B cell (primary cell): ENCODE measurements around the gene ACOT11. TPM values are rescaled to one million over a fixed set of nuclear protein-coding genes. Genes with fewer than 3 reads are reported as not detected.

ENCODE experiments used
- ATAC-seq: fragments of 200-7000 bp; cut with Tn5 transposase; one replicate; pipeline ENCODE4 v1.10.0; 2021; ENCODE audit warnings: low read depth, mild to moderate bottlenecking, moderate number of reproducible peaks, moderate library complexity
- CTCF ChIA-PET: fragments of 350-600 bp; sonication (Branson Sonifier 250); formaldehyde crosslinking; loops from one replicate; lab custom pipeline; 2021; ENCODE audit warnings: antibody characterized with exemption, inconsistent platforms; lab: Charles Lee
- POLR2A ChIA-PET: fragments of 350-600 bp; sonication (Branson Sonifier 250); formaldehyde crosslinking; loops from one replicate; lab custom pipeline; 2021; ENCODE audit warnings: antibody characterized with exemption; lab: Charles Lee
- DNase-seq: peaks from one replicate; pipeline ENCODE4 v3.0.0; 2013
- H2AFZ ChIP-seq: 2 replicates; pipeline ENCODE4 v1.6.1; 2012; ENCODE audit warnings: mild to moderate bottlenecking, low read depth, low read length; ENCODE audit not compliant: insufficient read depth, poor library complexity, severe bottlenecking
- H3K27ac ChIP-seq, 2 donors: 1 replicate in 1 of 2; 2 replicates in 1 of 2; pipeline ENCODE4 v1.5.1; 2012 to 2013; ENCODE audit warnings: low read length in 2 of 2, mild to moderate bottlenecking in 2 of 2, moderate library complexity in 1 of 2
- H3K27me3 ChIP-seq, 4 experiments: fragments of 200-600 bp in 1 of 4; sonication (generic) in 1 of 4; replicated peaks in 1 of 4; 1 replicate in 2 of 4; 2 replicates in 2 of 4; pipeline versions ENCODE4 v1.6.1 to v1.7.0; 2013 to 2016; ENCODE audit warnings: low read length in 3 of 4, mild to moderate bottlenecking in 2 of 4, mixed read lengths in 1 of 4, moderate library complexity in 1 of 4; ENCODE audit not compliant: insufficient read depth in 4 of 4, control insufficient read depth in 3 of 4; ENCODE audit errors: control extremely low read depth in 1 of 4
- H3K36me3 ChIP-seq, 2 experiments: replicated peaks in 1 of 2; 1 replicate in 1 of 2; 2 replicates in 1 of 2; pipeline versions ENCODE4 v1.6.1 to v1.7.1; 2013; ENCODE audit warnings: low read length in 1 of 2; ENCODE audit not compliant: insufficient read depth in 2 of 2, control insufficient read depth in 1 of 2; ENCODE audit errors: control extremely low read depth in 1 of 2, extremely low read depth in 1 of 2
- H3K4me1 ChIP-seq, 2 donors: fragments of 200-600 bp in 1 of 2; sonication (generic) in 1 of 2; 1 replicate in 1 of 2; 2 replicates in 1 of 2; pipeline versions ENCODE4 v1.5.1 to v1.6.1; 2013 to 2017; ENCODE audit warnings: low read length in 2 of 2; ENCODE audit not compliant: control insufficient read depth in 2 of 2, insufficient read depth in 2 of 2
- H3K4me2 ChIP-seq: replicated peaks from 2 replicates; pipeline ENCODE3; 2012; ENCODE audit warnings: mild to moderate bottlenecking, low read depth, low read length; ENCODE audit not compliant: poor library complexity, severe bottlenecking
- H3K4me3 ChIP-seq, 5 experiments: fragments of 200-600 bp in 1 of 5; sonication (generic) in 1 of 5; 1 replicate in 3 of 5; 2 replicates in 2 of 5; pipeline versions ENCODE4 v1.5.1 to v1.7.0; 2011 to 2016; ENCODE audit warnings: low read length in 4 of 5, mild to moderate bottlenecking in 4 of 5, low read depth in 2 of 5, control low read depth in 1 of 5, moderate library complexity in 1 of 5; ENCODE audit not compliant: insufficient read depth in 1 of 5; ENCODE audit errors: control extremely low read depth in 1 of 5, extremely low read depth in 1 of 5
- H3K79me2 ChIP-seq: fragments of 200-600 bp; sonication (generic); one replicate; pipeline ENCODE4 v1.6.0; 2016; ENCODE audit warnings: low read length; ENCODE audit not compliant: control insufficient read depth, insufficient read depth
- H3K9ac ChIP-seq: fragments of 200-600 bp; sonication (generic); 2 replicates; pipeline ENCODE4 v1.6.1; 2017; ENCODE audit warnings: mild to moderate bottlenecking, low read length, moderate library complexity
- H3K9me3 ChIP-seq, 3 donors: one replicate each; pipeline versions ENCODE4 v1.6.1 to v1.7.1; 2013; ENCODE audit warnings: low read length in 2 of 3; ENCODE audit not compliant: control insufficient read depth in 2 of 3, insufficient read depth in 1 of 3; ENCODE audit errors: control extremely low read depth in 1 of 3
- H4K20me1 ChIP-seq: 2 replicates; pipeline ENCODE4 v1.6.0; 2012; ENCODE audit warnings: mild to moderate bottlenecking, low read length; ENCODE audit not compliant: insufficient read depth, control insufficient read depth, poor library complexity, severe bottlenecking
- H3K27ac Mint-ChIP-seq: one replicate; pipeline ENCODE4 v1.8.0; 2021; ENCODE audit warnings: mixed read lengths
- H3K27me3 Mint-ChIP-seq: one replicate; pipeline ENCODE4 v1.8.0; 2021; ENCODE audit warnings: mixed read lengths
- H3K4me1 Mint-ChIP-seq: one replicate; pipeline ENCODE4 v1.8.0; 2021; ENCODE audit warnings: mixed read lengths
- H3K4me3 Mint-ChIP-seq: one replicate; pipeline ENCODE4 v1.8.0; 2021; ENCODE audit warnings: mixed read lengths
- H3K9me3 Mint-ChIP-seq: one replicate; pipeline ENCODE4 v1.8.0; 2022; ENCODE audit warnings: mixed read lengths; ENCODE audit not compliant: insufficient read depth
- EZH2 ChIP-seq: IDR thresholded peaks from 2 replicates; pipeline ENCODE4 v1.6.1; 2012; ENCODE audit warnings: borderline replicate concordance, low read depth, mild to moderate bottlenecking, moderate library complexity, low read length; ENCODE audit not compliant: insufficient read depth, poor library complexity, severe bottlenecking
- WGBS: methylation state at CpG from one replicate; pipeline ENCODE4 v1.1.5; 2013; ENCODE audit warnings: missing lambda C conversion rate; ENCODE audit not compliant: insufficient coverage; 5-methylcytosine and 5-hydroxymethylcytosine counted together
- intact Hi-C: fragments of 100-400 bp; cut with micrococcal nuclease; formaldehyde crosslinking; loops from one replicate; pipeline ENCODE4 v1.10.0; 2022
- polyA plus RNA-seq: library from polyadenylated mRNA; depleted of rRNA; stranded (reverse); fragments of >200 nt; gene quantifications from 2 replicates; pipeline ENCODE4 v1.2.3, GENCODE V29; 2012
- total RNA-seq, 2 donors: library from RNA; stranded (reverse); fragments of 120-200 nt in 1 of 2; gene quantifications; 1 replicate in 1 of 2; 2 replicates in 1 of 2; pipeline versions ENCODE4 v1.2.3 to v1.2.4, GENCODE V29; 2013 to 2022
- TF ChIP-seq, protein P1 (sequence below): fragments of 200-600 bp; IDR thresholded peaks from one replicate; pipeline ENCODE4 v1.8.0; 2022; ENCODE audit warnings: antibody characterized with exemption, mild to moderate bottlenecking

Gene ACOT11
- total and polyA plus RNA-seq, 2 donors (not counting 1 experiment from before 2014, with no cell fraction given) = 0.03 to 0.07 TPM

DNA sequence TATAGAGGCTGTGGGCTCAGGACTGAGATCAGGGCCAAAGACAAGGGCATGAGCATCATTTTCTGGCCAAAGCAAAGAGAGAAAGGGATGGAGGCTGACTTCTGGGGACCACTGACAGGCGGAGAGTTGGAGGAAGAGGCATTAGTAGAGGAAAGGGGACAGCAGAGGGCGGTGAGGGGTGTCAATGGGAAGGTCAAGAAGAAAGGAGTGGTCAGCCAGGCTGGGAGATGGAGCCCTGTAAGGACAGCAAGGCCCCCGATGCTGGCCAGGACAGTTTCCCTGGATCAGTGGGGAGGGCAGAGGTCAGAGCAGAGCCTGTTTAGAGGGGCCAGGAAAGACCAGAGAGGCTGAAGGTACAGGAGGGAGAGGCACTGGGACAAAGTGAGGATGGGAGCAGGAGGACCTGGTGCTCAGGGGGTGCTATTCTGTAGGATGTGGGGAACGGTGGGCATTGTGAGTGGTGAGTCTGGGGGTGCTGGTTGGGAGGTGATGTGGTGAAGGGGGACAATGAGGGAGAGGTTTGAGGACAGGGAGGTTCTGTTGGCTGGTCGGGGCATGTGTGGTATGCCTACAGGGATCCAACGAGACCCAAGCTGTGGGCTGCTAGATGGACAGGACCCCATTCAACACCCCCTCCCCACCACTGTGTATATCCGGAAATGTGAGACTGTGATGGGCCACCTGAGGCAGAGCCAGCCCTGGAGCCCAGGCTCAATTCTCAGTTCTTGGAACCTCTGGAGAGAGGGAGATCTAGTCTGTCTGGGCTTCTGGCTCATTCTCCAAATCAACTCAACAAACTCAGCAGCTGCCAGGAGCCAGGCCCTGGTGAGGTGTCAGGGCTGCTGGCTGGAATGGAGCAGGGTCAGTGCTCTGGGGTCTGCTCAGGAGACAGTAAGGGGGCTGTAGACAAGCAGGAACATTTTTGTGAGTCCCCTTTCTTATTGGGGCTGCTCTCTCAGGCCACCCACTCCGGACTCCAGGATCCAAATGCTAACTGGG lies 76.7 kb downstream of the ACOT11 start:
- Histone ChIP-seq H4K20me1 (no peaks in the 10 kb centered on the region), H3K36me3 (no peaks in the 10 kb centered on the region), H3K27ac (no peak overlapping the region), H3K9me3 (no peaks in the 10 kb centered on the region), H3K4me3 (no peak overlapping the region), H3K9ac (no peak overlapping the region), H3K79me2 (no peaks in the 10 kb centered on the region), H3K27me3 (no peaks in the 10 kb centered on the region), H2AFZ (no peak overlapping the region), H3K4me1 (no peaks in the 10 kb centered on the region), H3K4me2 (no peak overlapping the region)
- TF ChIP-seq, protein P1, sequence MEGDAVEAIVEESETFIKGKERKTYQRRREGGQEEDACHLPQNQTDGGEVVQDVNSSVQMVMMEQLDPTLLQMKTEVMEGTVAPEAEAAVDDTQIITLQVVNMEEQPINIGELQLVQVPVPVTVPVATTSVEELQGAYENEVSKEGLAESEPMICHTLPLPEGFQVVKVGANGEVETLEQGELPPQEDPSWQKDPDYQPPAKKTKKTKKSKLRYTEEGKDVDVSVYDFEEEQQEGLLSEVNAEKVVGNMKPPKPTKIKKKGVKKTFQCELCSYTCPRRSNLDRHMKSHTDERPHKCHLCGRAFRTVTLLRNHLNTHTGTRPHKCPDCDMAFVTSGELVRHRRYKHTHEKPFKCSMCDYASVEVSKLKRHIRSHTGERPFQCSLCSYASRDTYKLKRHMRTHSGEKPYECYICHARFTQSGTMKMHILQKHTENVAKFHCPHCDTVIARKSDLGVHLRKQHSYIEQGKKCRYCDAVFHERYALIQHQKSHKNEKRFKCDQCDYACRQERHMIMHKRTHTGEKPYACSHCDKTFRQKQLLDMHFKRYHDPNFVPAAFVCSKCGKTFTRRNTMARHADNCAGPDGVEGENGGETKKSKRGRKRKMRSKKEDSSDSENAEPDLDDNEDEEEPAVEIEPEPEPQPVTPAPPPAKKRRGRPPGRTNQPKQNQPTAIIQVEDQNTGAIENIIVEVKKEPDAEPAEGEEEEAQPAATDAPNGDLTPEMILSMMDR = no peak
- no peak for TF ChIP-seq EZH2
- DNase-seq = no peak
- intact Hi-C loops = no loop called here
- H3K9me3 Mint-ChIP-seq = no peaks in the 10 kb centered on the region
- no peak overlapping the region for H3K4me3 Mint-ChIP-seq
- 88% methylated on average over 4 of the region's 8 CpGs for whole genome bisulfite sequencing
- H3K4me1 Mint-ChIP-seq = no peaks in the 10 kb centered on the region
- ChIA-PET CTCF (no interaction called here), POLR2A (no interaction called here)
- no peak overlapping the region for H3K27ac Mint-ChIP-seq
- no peak for ATAC-seq
- H3K27me3 Mint-ChIP-seq = peaks cover 12% of the 10 kb centered on the region

DNA sequence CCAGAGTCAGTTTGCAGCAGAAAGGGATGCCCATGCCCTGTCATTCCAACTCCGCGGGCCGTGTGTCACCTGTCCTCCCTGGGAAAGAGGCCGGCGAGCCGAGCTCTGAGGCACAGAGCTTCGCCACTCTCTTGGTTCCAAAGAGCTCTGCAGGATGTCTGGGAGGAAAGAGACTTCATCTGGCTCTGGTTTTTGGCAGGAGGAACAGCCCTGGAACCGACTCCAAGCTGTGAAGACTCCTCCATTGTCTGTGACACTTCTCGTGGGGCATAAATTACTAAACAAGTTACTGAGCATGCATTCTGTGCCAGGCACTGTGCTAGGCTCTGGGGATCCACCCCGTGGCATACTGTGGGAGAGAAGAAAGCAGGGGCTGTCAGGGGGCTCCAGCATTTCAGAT lies 79.2 kb downstream of the ACOT11 start:
- 88% methylated on average over 9 of the region's 10 CpGs for WGBS

More for the DNA sequence above, 79.2 kb downstream of the ACOT11 start:
- H3K36me3 ChIP-seq = no peaks in the 10 kb centered on the region
- H3K27me3 ChIP-seq = no peaks in the 10 kb centered on the region
- Mint-ChIP-seq H3K4me1 (no peaks in the 10 kb centered on the region), H3K4me3 (no peak overlapping the region), H3K27me3 (peaks cover 16% of the 10 kb centered on the region), H3K27ac (no peak overlapping the region), H3K9me3 (peaks cover 3% of the 10 kb centered on the region)
- H3K9me3 ChIP-seq = no peaks in the 10 kb centered on the region
- intact Hi-C loops = no loop called here
- no peaks in the 10 kb centered on the region for H3K4me1 ChIP-seq
- POLR2A ChIA-PET = no interaction called here
- ATAC-seq = no peak
- no peak overlapping the region for H3K4me2 ChIP-seq
- no peak overlapping the region for H2AFZ ChIP-seq
- H3K79me2 ChIP-seq = no peaks in the 10 kb centered on the region
- CTCF ChIA-PET = no interaction called here
- TF ChIP-seq, protein P1 = no peak
- no peak for TF ChIP-seq EZH2
- no peak overlapping the region for H3K9ac ChIP-seq
- H3K4me3 ChIP-seq = no peak overlapping the region
- H4K20me1 ChIP-seq = no peaks in the 10 kb centered on the region
- H3K27ac ChIP-seq = no peak overlapping the region
- DNase-seq = no peak
